GM19395 (cell line): ENCODE measurements around the gene WDR11.
A peak's percentile ranks its signal among the peaks of the same experiment; 100 is the strongest.

Source experiments
- ATAC-seq: cut with Tn5 transposase; IDR thresholded peaks from one replicate; pipeline ENCODE4 v1.9.1; 2021; ENCODE audit warnings: mild to moderate bottlenecking, moderate library complexity; ENCODE audit not compliant: unreplicated experiment

The WDR11 gene

GRCh38 chr10:120850911-120851865 lies at the start of gene WDR11:
TSS of gene WDR11 (plus strand) at chr10:120851362. CDS start at chr10:120851421, 59 bp downstream.
- ATAC-seq, result peak; percentile 95

GRCh38 chr10:120802935-120803334 lies 48.2 kb upstream of the WDR11 start:
- no peak for ATAC-seq

- no peak for ATAC-seq
Measured at GRCh38 chr10:120803972-120804371, 47.2 kb upstream of the WDR11 start.

GRCh38 chr10:120805014-120805812 lies 45.9 kb upstream of the WDR11 start:
- ATAC-seq, result no peak

GRCh38 chr10:120806081-120806480 lies 45.1 kb upstream of the WDR11 start:
- no peak for ATAC-seq

GRCh38 chr10:120810298-120810697 lies 40.9 kb upstream of the WDR11 start:
- no peak for ATAC-seq

GRCh38 chr10:120813085-120813484 lies 38.1 kb upstream of the WDR11 start:
- no peak for ATAC-seq

GRCh38 chr10:120818301-120818700 lies 32.9 kb upstream of the WDR11 start:
- no peak for ATAC-seq

GRCh38 chr10:120819366-120819765 lies 31.8 kb upstream of the WDR11 start:
- ATAC-seq, result no peak

GRCh38 chr10:120823266-120823665 lies 27.9 kb upstream of the WDR11 start:
- ATAC-seq, result no peak

GRCh38 chr10:120824881-120825309 lies 26.3 kb upstream of the WDR11 start:
- no peak for ATAC-seq

GRCh38 chr10:120825878-120826769 lies 25.0 kb upstream of the WDR11 start:
- ATAC-seq, result no peak

GRCh38 chr10:120827251-120827875 lies 23.8 kb upstream of the WDR11 start:
- ATAC-seq, result peak; percentile 93

GRCh38 chr10:120828763-120829319 lies 22.3 kb upstream of the WDR11 start:
- ATAC-seq, result no peak

GRCh38 chr10:120832106-120832505 lies 19.1 kb upstream of the WDR11 start:
- no peak for ATAC-seq

GRCh38 chr10:120833222-120833928 lies 17.8 kb upstream of the WDR11 start:
- no peak for ATAC-seq

GRCh38 chr10:120835603-120836002 lies 15.6 kb upstream of the WDR11 start:
- ATAC-seq, result no peak

- ATAC-seq, result no peak
Measured at GRCh38 chr10:120838941-120839340, 12.2 kb upstream of the WDR11 start.

GRCh38 chr10:120841522-120842189 lies 9.5 kb upstream of the WDR11 start:
- no peak for ATAC-seq
